Measurements from ENCODE around the gene WDFY2. TPM values are rescaled to one million over a fixed set of nuclear protein-coding genes. Genes with fewer than 3 reads are reported as not detected.

WDFY2 gene
- total and polyA plus RNA-seq, 2 of the 13 experiments (the other 11 are each of a cell fraction or from before 2014, with no cell fraction given), result 22.6 to 27.0 TPM

- TF ChIP-seq, protein P1, sequence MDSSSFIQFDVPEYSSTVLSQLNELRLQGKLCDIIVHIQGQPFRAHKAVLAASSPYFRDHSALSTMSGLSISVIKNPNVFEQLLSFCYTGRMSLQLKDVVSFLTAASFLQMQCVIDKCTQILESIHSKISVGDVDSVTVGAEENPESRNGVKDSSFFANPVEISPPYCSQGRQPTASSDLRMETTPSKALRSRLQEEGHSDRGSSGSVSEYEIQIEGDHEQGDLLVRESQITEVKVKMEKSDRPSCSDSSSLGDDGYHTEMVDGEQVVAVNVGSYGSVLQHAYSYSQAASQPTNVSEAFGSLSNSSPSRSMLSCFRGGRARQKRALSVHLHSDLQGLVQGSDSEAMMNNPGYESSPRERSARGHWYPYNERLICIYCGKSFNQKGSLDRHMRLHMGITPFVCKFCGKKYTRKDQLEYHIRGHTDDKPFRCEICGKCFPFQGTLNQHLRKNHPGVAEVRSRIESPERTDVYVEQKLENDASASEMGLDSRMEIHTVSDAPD (CRISPR knock-in tag; IDR thresholded peaks at IDR 0.05), result peak; percentile 94
- TF ChIP-seq HNRNPL (IDR thresholded peaks at IDR 0.05; ENCODE audit: low read depth, low read length) (no peak), PAXIP1 (CRISPR knock-in tag; conservative IDR thresholded peaks at IDR 0.05) (peak; percentile 74), SRSF1 (optimal IDR thresholded peaks at IDR 0.05; ENCODE audit: low read depth, low read length) (no peak), MEF2D (CRISPR knock-in tag; IDR thresholded peaks at IDR 0.05) (no peak), HDAC1 (CRISPR knock-in tag; IDR thresholded peaks at IDR 0.05) (peak; percentile 46; the same call in 1 of the 2 replicates), GFI1 (CRISPR knock-in tag; IDR thresholded peaks at IDR 0.05; ENCODE audit: borderline replicate concordance) (0 out of 2 replicates have a peak, but pooled peaks have one; percentile 59), EP300 (IDR thresholded peaks at IDR 0.05; ENCODE audit: low read depth in 2 of 2, low read length in 2 of 2) (peak; percentile 36 to 81; a peak in 3 of 4 replicates), EP300 (CRISPR knock-in tag; IDR thresholded peaks at IDR 0.05; ENCODE audit: borderline replicate concordance) (peak; percentile 80; the same call in 1 of the 2 replicates), ZBTB33 (CRISPR knock-in tag; IDR thresholded peaks at IDR 0.05) (0 out of 2 replicates have a peak, but pooled peaks have one; percentile 57), TFAP4 (IDR thresholded peaks at IDR 0.05; ENCODE audit: borderline replicate concordance, low read depth) (peak; percentile 9; the same call in 1 of the 2 replicates), FOSL2 (CRISPR knock-in tag; IDR thresholded peaks at IDR 0.05) (peak; percentile 95), PATZ1 (CRISPR knock-in tag; IDR thresholded peaks at IDR 0.05) (peak; percentile 94), CREM (IDR thresholded peaks at IDR 0.05) (peak; percentile 56), CREM (CRISPR knock-in tag; IDR thresholded peaks at IDR 0.05) (no peak)
- TF ChIP-seq, protein P2, sequence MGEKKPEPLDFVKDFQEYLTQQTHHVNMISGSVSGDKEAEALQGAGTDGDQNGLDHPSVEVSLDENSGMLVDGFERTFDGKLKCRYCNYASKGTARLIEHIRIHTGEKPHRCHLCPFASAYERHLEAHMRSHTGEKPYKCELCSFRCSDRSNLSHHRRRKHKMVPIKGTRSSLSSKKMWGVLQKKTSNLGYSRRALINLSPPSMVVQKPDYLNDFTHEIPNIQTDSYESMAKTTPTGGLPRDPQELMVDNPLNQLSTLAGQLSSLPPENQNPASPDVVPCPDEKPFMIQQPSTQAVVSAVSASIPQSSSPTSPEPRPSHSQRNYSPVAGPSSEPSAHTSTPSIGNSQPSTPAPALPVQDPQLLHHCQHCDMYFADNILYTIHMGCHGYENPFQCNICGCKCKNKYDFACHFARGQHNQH (CRISPR knock-in tag; IDR thresholded peaks at IDR 0.05), result 0 out of 2 replicates have a peak, but pooled peaks have one; percentile 24
These were observed 163.5 kb downstream of the WDFY2 start (continued) for GRCh38 chr13:51747438-51748434.

Data from HepG2 (cell line).